ENCODE data around the gene ALOX15.

ALOX15 gene

GRCh38 chr17:4675791-4676190 lies 34.3 kb upstream of the ALOX15 start:
- H3K4me1 ChIP-seq (ENCODE audit: insufficient read depth, insufficient read length), result no peaks in the 10 kb centered on the region
- H3K27me3 ChIP-seq (ENCODE audit: insufficient read depth, insufficient read length), result no peaks in the 10 kb centered on the region
- DNase-seq (ENCODE audit: low read depth, low spot score), result no peak
- H3K36me3 ChIP-seq (ENCODE audit: insufficient read depth, insufficient read length, low read length), result peaks cover 74% of the 10 kb centered on the region
- no peaks in the 10 kb centered on the region for H3K9me3 ChIP-seq (ENCODE audit: insufficient read depth, low read length)
- TF ChIP-seq YY1 (IDR thresholded peaks at IDR 0.05; ENCODE audit: insufficient read depth, insufficient read length) (no peak), ZNF274 (IDR thresholded peaks at IDR 0.05; ENCODE audit: low read depth, low read length) (no peak), SUZ12 (IDR thresholded peaks at IDR 0.05; ENCODE audit: extremely low read depth, insufficient read depth, insufficient read length) (no peak)
- H3K4me3 ChIP-seq (ENCODE audit: insufficient read length, low read depth), result no peak overlapping the region
- H3K9ac ChIP-seq (ENCODE audit: insufficient read length, low read depth), result no peak overlapping the region

GRCh38 chr17:4674685-4674998 lies 33.2 kb upstream of the ALOX15 start:
- H3K4me3 ChIP-seq (ENCODE audit: insufficient read length, low read depth), result no peak overlapping the region
- peaks cover 77% of the 10 kb centered on the region for H3K36me3 ChIP-seq (ENCODE audit: insufficient read depth, insufficient read length, low read length)
- DNase-seq (ENCODE audit: low read depth, low spot score), result no peak
- H3K27me3 ChIP-seq (ENCODE audit: insufficient read depth, insufficient read length), result no peaks in the 10 kb centered on the region
- H3K9ac ChIP-seq (ENCODE audit: insufficient read length, low read depth), result no peak overlapping the region
- no peak for TF ChIP-seq ZNF274 (IDR thresholded peaks at IDR 0.05; ENCODE audit: low read depth, low read length)
- no peak for TF ChIP-seq YY1 (IDR thresholded peaks at IDR 0.05; ENCODE audit: insufficient read depth, insufficient read length)
- TF ChIP-seq SUZ12 (IDR thresholded peaks at IDR 0.05; ENCODE audit: extremely low read depth, insufficient read depth, insufficient read length), result no peak
- H3K4me1 ChIP-seq (ENCODE audit: insufficient read depth, insufficient read length), result no peaks in the 10 kb centered on the region
- no peaks in the 10 kb centered on the region for H3K9me3 ChIP-seq (ENCODE audit: insufficient read depth, low read length)

GRCh38 chr17:4673986-4674684 lies 32.7 kb upstream of the ALOX15 start:
- Histone ChIP-seq H3K4me1 (ENCODE audit: insufficient read depth, insufficient read length) (no peaks in the 10 kb centered on the region), H3K27me3 (ENCODE audit: insufficient read depth, insufficient read length) (no peaks in the 10 kb centered on the region), H3K9ac (ENCODE audit: insufficient read length, low read depth) (no peak overlapping the region), H3K36me3 (ENCODE audit: insufficient read depth, insufficient read length, low read length) (peaks cover 77% of the 10 kb centered on the region), H3K4me3 (ENCODE audit: insufficient read length, low read depth) (no peak overlapping the region), H3K9me3 (ENCODE audit: insufficient read depth, low read length) (no peaks in the 10 kb centered on the region)
- TF ChIP-seq ZNF274 (IDR thresholded peaks at IDR 0.05; ENCODE audit: low read depth, low read length), result no peak
- no peak for TF ChIP-seq SUZ12 (IDR thresholded peaks at IDR 0.05; ENCODE audit: extremely low read depth, insufficient read depth, insufficient read length)
- no peak for TF ChIP-seq YY1 (IDR thresholded peaks at IDR 0.05; ENCODE audit: insufficient read depth, insufficient read length)
- DNase-seq (ENCODE audit: low read depth, low spot score), result no peak

GRCh38 chr17:4673169-4673568 lies 31.7 kb upstream of the ALOX15 start:
- no peaks in the 10 kb centered on the region for H3K27me3 ChIP-seq (ENCODE audit: insufficient read depth, insufficient read length)
- TF ChIP-seq YY1 (IDR thresholded peaks at IDR 0.05; ENCODE audit: insufficient read depth, insufficient read length) (no peak), SUZ12 (IDR thresholded peaks at IDR 0.05; ENCODE audit: extremely low read depth, insufficient read depth, insufficient read length) (no peak), ZNF274 (IDR thresholded peaks at IDR 0.05; ENCODE audit: low read depth, low read length) (no peak)
- DNase-seq (ENCODE audit: low read depth, low spot score), result no peak
- H3K4me3 ChIP-seq (ENCODE audit: insufficient read length, low read depth), result no peak overlapping the region
- no peak overlapping the region for H3K9ac ChIP-seq (ENCODE audit: insufficient read length, low read depth)
- H3K36me3 ChIP-seq (ENCODE audit: insufficient read depth, insufficient read length, low read length), result peaks cover 70% of the 10 kb centered on the region
- no peaks in the 10 kb centered on the region for H3K9me3 ChIP-seq (ENCODE audit: insufficient read depth, low read length)
- H3K4me1 ChIP-seq (ENCODE audit: insufficient read depth, insufficient read length), result no peaks in the 10 kb centered on the region

GRCh38 chr17:4672751-4673150 lies 31.3 kb upstream of the ALOX15 start:
- TF ChIP-seq YY1 (IDR thresholded peaks at IDR 0.05; ENCODE audit: insufficient read depth, insufficient read length), result no peak
- no peak for TF ChIP-seq ZNF274 (IDR thresholded peaks at IDR 0.05; ENCODE audit: low read depth, low read length)
- no peak for TF ChIP-seq SUZ12 (IDR thresholded peaks at IDR 0.05; ENCODE audit: extremely low read depth, insufficient read depth, insufficient read length)
- no peak for DNase-seq (ENCODE audit: low read depth, low spot score)
- H3K27me3 ChIP-seq (ENCODE audit: insufficient read depth, insufficient read length), result no peaks in the 10 kb centered on the region
- H3K4me3 ChIP-seq (ENCODE audit: insufficient read length, low read depth), result no peak overlapping the region
- no peaks in the 10 kb centered on the region for H3K9me3 ChIP-seq (ENCODE audit: insufficient read depth, low read length)
- peaks cover 69% of the 10 kb centered on the region for H3K36me3 ChIP-seq (ENCODE audit: insufficient read depth, insufficient read length, low read length)
- H3K9ac ChIP-seq (ENCODE audit: insufficient read length, low read depth), result no peak overlapping the region
- no peaks in the 10 kb centered on the region for H3K4me1 ChIP-seq (ENCODE audit: insufficient read depth, insufficient read length)

- TF ChIP-seq YY1 (IDR thresholded peaks at IDR 0.05; ENCODE audit: insufficient read depth, insufficient read length) (no peak), ZNF274 (IDR thresholded peaks at IDR 0.05; ENCODE audit: low read depth, low read length) (no peak), SUZ12 (IDR thresholded peaks at IDR 0.05; ENCODE audit: extremely low read depth, insufficient read depth, insufficient read length) (no peak)
- no peaks in the 10 kb centered on the region for H3K27me3 ChIP-seq (ENCODE audit: insufficient read depth, insufficient read length)
- peaks cover 65% of the 10 kb centered on the region for H3K36me3 ChIP-seq (ENCODE audit: insufficient read depth, insufficient read length, low read length)
- no peaks in the 10 kb centered on the region for H3K9me3 ChIP-seq (ENCODE audit: insufficient read depth, low read length)
- H3K9ac ChIP-seq (ENCODE audit: insufficient read length, low read depth), result no peak overlapping the region
- no peaks in the 10 kb centered on the region for H3K4me1 ChIP-seq (ENCODE audit: insufficient read depth, insufficient read length)
- no peak overlapping the region for H3K4me3 ChIP-seq (ENCODE audit: insufficient read length, low read depth)
- no peak for DNase-seq (ENCODE audit: low read depth, low spot score)
Observed at GRCh38 chr17:4672055-4672630, 30.7 kb upstream of the ALOX15 start.

- Histone ChIP-seq H3K36me3 (ENCODE audit: insufficient read depth, insufficient read length, low read length) (peaks cover 19% of the 10 kb centered on the region), H3K9me3 (ENCODE audit: insufficient read depth, low read length) (no peaks in the 10 kb centered on the region), H3K27me3 (ENCODE audit: insufficient read depth, insufficient read length) (no peaks in the 10 kb centered on the region), H3K4me3 (ENCODE audit: insufficient read length, low read depth) (no peak overlapping the region), H3K9ac (ENCODE audit: insufficient read length, low read depth) (no peak overlapping the region), H3K4me1 (ENCODE audit: insufficient read depth, insufficient read length) (no peaks in the 10 kb centered on the region)
- TF ChIP-seq YY1 (IDR thresholded peaks at IDR 0.05; ENCODE audit: insufficient read depth, insufficient read length) (no peak), ZNF274 (IDR thresholded peaks at IDR 0.05; ENCODE audit: low read depth, low read length) (no peak), SUZ12 (IDR thresholded peaks at IDR 0.05; ENCODE audit: extremely low read depth, insufficient read depth, insufficient read length) (no peak)
- DNase-seq (ENCODE audit: low read depth, low spot score), result no peak
Observed at GRCh38 chr17:4667166-4667565, 25.7 kb upstream of the ALOX15 start.
